NCI-H1092 treated with DMSO at 0.1 percent for 48 hours (cell line): ENCODE measurements around the gene RFC2.
"Not testable (repeated sequence)": the region's sequence is repeated elsewhere in the genome, so short reads cannot be mapped to it uniquely, and the experiment has no call there.

Experiments
- DNase-seq: peaks from one replicate; lab custom pipeline; 2025; lab: John Stamatoyannopoulos, UW

RFC2 gene

DNA sequence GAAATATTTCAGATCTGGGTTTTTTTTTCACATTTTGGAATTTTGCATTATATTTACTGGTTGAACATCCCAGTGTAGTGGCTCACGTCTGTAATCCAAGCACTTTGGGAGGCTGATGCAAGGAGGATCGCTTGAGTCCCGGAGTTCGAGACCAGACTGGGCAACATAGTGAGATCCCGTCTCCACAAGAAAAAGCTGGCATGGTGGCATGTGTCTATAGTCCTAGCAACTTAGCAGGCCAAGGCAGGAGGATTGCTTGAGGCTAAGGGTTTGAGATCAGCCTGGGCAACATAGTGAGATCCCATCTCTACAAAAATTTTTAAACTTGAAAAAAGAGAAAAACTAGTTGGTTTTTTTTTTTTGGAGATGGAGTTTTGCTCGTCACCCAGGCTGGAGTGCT, 6.0 kb downstream of the RFC2 start:
- no peak for DNase-seq

DNA sequence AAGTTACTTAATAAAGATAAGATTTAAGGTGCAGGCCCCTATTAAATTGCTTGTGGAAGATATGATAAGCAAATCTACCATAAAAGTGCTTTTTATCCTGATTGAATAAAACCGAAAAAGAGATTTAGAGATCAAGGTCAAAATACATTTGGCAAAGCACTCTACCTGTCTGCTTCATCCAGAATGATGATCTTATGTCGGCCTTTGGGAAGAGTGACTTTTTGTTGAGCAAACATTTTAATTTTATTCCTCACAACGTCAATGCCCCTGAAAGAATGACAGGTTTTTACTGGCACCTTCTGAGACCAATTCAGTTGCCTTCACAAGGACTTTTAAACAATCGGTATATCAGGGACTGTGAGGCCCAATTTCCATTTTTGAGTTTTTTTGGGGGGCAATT, 7.7 kb downstream of the RFC2 start:
- DNase-seq = no peak

DNA sequence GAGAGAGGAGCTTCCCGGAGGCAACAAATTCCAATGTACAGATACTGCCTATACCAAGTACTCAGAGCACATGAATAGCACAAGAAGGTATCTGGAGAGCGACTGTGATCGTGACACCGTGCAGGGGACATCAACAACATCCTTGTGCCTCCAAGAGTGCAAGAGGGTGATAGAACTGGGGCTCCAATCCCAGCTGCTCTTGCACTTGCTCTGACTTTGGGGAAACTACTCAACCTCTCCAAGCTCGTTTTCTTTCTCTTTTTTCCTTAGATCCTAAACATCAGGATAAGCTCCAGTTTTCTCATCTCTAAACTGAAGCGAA, 12.1 kb downstream of the RFC2 start:
- no peak for DNase-seq

DNA sequence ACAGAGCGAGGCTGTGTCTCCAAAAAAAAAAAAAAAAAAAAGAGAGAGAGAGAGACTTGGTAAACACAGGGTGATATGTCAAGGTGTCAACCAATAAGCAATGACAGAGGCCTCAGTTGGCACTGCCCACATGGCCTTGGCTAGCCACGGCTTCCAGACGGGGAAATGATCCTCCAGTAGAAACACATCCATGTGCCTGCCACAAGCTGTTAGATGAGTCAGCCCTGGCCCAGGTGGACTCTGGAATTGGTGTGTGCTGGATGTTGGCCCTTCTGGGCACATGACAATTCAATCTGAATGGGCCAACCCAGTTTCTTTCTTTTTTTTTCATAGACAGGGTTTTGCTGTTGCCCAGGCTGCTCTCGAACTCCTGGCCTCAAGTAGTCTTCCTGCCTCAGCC, 13.7 kb downstream of the RFC2 start:
- no peak for DNase-seq

DNA sequence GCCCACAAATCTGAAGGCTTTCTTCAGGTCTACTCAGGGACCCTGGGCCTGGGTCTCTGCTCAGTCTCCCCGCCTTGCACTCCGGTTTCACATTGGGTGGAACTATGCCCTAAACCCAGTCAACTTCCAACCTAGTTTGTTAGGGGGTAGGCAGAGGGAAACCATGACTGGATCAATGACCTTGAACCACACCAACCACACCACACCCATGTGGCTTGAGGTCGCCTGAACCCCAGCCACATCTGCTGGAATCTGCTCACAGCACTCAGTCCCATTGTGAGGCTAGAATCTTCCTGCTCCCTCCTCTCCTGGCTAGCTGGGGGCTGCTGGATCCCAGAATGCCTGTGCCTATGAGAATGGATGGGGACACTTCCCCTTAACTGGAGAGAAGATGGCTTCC, 17.9 kb downstream of the RFC2 start:
- no peak for DNase-seq

DNA sequence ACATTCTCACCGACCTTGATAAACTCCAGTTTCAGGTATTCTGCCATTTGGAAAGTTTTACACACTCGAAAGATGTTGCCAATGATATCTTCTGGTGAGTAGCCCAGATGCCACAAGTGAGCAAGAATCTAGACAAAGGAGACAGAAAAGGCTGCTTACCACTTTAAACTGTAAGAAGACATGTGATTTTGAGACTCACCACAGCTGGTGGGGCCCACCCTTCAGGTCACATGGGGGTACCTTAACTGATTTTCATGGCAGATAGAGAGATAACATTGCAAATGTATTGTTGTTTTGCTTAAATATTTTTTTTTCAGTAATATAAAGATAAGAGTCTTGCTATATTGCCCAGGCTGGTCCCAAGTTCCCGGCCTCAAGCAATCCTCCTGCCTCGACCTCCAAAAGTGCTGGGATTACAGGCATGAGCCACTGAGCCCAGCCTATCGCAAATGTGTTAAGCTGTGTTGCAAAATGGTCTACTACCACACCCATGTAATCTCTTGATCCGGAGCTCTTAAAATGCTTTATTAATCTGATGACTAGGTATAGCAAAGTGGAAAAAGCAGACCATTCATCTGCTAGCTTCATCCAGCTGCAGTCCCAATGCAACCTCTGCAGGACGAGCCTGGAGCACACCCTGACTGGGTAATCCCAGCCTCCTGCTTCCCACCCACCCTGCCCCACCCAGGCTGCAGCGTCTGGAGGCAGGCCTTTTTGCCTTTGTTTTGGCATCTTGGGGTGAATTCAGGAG, 18.5 kb downstream of the RFC2 start:
- no peak for DNase-seq

DNA sequence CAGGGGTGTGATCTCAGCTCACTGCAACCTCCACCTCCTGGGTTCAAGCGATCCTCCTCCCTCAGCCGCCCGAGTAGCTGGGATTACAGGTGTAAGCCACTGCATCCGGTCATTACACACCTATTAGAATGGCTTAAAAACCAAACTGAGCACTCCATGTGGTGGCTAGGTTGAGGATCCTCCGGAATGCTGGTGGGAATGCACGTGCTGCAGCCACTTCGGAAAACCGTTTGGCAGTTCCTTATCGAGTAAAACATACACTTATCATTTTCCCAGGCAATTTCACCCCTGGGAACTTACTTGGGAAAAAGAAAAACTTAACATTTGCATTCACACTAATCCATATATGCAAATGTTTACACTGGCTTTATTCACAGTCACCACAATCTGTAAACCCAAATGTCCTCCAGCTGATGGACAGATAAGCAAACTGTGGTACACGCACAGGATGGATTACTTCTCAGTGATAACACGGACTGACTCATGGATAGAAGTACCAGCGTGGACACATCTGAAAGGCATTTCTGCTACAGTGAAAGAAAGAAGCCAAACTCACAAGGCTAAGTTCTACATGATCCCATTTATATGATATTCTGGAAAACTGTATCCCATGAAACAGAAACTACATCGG, 20.4 kb downstream of the RFC2 start:
- DNase-seq = no peak

- no peak for DNase-seq
Observed at GRCh38 chr7:74231232-74231590, 23.0 kb downstream of the RFC2 start.

DNA sequence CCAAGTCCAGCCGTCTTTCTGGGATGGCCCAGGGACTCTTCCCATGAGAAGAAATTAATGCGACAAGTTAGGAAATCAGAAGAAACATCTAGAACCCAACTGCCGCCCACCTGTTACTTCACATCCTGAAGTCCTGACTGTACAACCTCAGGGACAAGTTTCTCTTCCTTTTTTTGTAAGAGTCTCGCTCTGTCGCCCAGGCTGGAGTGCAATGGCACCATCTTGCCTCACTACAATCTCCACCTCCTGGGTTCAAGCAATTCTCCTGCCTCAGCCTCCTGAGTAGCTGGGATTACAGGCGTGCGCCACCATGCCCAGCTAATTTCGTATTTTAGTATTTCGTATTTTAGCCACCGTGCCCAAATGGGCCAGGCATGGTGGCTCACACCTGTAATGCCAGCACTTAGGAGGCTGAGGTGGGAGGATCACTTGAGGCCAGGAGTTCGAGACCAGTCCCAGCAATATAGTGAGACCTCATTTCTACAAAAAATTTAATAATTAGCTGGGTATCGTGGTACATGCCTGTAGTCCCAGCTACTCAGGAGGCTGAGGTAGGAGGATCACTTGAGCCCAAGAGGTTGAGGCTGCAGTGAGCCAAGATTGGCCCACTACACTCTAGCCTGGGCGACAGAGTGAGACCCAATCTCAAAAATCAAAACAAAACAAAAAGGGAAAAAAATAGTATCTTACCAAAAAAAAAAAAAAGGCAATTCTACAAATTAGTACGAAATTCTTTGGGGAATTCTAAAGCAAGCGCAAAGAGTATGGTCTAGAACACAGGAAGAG, 23.6 kb downstream of the RFC2 start:
- no peak for DNase-seq

DNA sequence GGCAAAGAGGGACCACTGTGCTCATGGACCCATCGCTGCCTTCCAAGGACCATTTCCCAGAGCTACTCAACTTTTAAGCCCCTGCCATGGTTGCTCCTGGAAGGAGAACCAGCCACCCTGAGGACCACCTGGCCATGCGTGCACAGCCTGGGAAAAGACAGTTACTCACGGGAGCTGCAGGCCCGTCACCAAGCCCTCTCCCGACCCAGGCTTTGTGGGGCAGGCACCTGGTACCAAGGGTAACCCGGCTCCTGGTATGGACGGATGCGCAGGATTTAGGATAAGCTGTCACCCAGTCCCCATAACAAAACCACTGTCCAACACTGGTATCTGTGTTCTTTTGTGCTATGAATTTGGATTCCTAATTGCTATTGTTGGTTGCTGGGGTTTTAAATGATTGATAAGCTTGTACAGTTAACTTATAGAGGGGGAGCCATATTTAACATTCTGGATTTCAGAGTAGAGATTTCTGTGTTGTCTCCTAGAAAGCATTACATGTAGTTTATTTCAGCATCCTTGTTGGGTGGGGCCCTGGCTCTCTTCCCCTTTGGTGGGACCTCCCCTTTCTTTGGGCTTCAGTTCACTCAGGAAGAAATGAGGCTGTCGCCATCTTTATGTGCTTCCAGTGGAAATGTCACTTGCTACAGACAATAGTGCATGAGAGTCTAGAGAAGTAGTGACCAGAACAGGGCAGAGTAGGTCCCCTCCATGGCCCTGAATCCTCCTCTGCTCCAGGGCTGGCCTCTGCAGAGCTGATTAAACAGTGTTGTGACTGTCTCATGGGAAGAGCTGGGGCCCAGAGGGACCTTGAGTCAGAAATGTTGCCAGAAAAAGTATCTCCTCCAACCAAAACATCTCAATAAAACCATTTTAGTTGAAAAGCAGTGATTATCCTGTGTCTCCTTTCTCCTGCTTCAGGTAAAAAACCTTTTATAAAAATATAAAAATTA, 25.0 kb downstream of the RFC2 start:
- DNase-seq = no peak

GRCh38 chr7:74226633-74227032, 27.6 kb downstream of the RFC2 start:
- no peak for DNase-seq

- no peak for DNase-seq
Observed at GRCh38 chr7:74225400-74225799, 28.8 kb downstream of the RFC2 start.

GRCh38 chr7:74224907-74225306, 29.3 kb downstream of the RFC2 start:
- not testable (repeated sequence) for DNase-seq

DNA sequence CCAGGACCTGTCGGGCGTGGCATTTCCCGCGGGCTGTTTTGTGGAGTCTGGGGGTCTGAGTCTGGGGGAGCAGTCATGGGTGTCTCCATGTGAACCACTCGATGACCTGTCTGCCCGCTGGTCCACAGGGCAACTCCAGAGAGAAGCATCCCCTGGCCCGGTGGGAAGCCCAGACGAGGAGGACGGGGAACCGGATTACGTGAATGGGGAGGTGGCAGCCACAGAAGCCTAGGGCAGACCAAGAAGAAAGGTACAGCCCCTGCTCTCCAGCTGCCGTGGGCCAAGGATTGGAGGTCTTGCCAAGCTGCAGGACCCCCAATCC, 29.7 kb downstream of the RFC2 start:
- DNase-seq = no peak

DNA sequence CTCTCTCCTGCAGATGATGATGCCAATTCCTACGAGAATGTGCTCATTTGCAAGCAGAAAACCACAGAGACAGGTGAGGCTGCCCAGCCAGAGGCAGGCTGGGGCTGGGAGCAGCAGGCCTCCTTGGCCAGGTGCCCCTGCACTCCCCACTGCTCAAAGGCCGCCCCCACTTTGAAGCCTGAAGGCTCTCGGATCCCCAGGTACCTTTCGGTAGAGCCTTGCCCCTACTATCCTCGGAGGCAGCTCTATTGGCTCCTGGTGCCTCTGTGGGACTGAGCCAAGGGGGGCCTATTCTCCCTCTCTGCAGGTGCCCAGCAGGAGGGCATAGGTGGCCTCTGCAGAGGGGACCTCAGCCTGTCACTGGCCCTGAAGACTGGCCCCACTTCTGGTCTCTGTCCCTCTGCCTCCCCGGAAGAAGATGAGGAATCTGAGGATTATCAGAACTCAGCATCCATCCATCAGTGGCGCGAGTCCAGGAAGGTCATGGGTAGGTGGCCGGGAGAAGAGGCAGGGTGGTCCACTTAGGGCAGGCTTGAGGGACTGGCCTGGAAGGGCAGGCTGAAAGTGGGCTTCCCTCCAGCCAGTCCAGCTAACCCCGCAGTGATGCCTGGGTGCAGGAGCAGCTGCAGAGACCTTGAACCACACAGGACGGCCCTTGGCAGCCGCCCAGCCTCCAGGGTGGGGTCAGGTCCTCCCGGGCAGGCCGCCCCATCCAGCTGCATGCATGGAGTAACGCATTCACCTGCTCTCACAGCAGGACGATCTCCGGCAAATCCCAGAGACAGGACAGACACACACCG, 30.3 kb downstream of the RFC2 start:
- no peak for DNase-seq

DNA sequence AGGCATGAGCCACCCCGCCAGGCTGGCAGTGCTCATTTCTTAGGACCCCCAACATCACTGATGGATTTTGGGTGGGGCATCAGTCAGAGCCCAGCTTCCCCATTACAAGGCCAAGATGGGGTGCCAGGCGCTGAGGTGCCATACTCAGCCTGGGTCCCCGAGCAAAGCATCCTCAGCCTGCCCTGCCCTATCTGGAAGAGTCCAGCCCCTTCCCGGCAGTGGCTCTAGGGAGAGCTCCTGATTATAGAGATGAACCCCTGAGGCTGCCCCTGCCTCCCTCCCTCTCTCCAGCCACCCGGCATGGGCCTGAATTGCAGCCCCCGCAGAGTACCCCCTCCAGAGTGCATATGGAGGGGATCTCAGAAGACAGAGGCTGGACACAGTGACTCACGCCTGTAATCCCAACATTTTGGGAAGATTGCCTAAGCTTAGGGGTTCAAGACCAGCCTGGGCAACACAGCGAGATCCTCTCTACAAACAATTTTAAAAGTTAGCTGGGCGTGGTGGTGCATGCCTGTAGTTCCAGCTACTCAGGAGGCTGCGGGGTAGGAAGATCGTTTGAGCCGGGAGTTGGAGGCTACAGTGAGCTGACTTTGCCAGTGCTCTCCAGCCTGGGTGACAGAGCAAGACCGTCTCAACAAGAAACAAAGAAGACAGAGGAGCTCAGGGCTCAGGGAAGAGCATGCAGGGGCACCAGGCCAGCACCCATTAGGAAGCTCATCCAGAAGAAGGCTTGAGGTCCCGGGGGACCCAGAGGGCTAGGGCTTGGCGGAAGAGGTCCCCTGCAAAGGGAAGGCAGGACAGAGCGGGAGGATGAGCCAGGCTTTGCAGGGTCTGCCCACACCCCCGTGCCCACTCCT, 31.1 kb downstream of the RFC2 start:
- DNase-seq = no peak

DNA sequence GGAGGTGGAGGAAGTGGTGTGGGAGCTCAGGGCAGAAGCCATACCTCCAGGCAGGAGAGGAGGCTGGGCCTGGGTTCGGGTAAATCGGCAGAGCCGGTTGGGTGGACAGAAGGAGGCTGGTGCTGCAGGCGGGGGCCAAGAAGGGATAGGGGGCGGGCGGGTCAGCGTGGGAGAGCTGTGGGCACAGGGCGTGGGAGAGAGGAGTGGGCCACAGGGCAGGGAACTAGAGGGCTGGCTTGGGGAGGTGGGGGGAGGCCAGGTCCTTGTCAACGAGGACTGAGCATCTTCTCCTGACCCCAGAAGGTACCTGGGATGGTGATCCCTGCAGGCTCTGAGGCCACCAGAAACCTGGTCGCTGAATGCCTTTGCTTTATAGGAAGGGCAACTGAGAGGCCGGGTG, 32.5 kb downstream of the RFC2 start:
- DNase-seq = no peak

DNA sequence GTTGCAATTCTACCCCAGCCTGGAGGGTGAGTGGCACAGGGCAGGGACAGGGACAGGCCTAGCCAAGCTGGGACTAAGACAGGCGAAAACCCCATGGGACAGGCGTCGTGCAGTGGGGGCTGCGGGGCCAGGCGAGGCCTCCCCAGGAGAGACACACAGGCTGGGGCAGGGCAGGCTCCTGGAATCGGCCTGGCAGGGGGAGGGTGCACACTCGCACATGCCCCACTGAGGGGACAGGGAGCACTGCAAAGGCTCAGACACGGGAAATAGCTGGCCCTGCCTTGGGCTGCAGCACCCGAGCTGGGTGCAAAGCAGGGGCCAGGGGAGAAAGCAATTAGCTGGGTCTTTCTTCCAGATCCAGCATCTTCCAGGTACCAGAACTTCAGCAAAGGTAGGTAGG, 34.0 kb downstream of the RFC2 start:
- DNase-seq = no peak

DNA sequence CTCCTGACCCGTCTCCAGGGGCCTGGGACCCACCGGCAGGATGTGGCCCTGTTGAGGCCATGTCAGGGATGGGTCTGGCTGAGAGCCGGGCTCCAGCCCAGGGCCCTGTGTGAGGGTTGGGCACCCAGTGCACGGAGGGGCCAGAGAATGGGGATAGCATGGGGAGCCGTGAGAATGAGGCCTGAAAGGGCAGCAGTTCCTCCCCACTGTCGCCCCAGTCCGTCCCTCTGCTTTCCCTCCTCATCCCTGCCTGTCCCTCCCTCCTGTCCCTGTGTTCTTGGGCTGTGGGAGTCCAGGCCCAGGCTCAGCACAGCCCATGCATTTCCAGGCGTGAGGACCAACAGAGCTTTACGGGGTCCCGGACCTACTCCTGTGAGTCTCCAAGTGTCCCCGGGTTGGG, 34.8 kb downstream of the RFC2 start:
- no peak for DNase-seq

GRCh38 chr7:74218343-74218698, 35.9 kb downstream of the RFC2 start:
- DNase-seq = no peak
